CD4-positive, alpha-beta memory T cell (primary cell): ENCODE data around the gene LYRM1. TPM values are rescaled to one million over a fixed set of nuclear protein-coding genes. Genes with fewer than 3 reads are reported as not detected.

ENCODE experiments used
- CTCF ChIA-PET: fragments of 350-600 bp; sonication (Branson Sonifier 250); formaldehyde crosslinking; loops from one replicate; lab custom pipeline; 2021; ENCODE audit warnings: inconsistent platforms; ENCODE audit not compliant: partially characterized antibody; lab: Charles Lee
- POLR2A ChIA-PET: fragments of 350-600 bp; sonication (Branson Sonifier 250); formaldehyde crosslinking; loops from one replicate; lab custom pipeline; 2021; ENCODE audit not compliant: partially characterized antibody; lab: Charles Lee
- DNase-seq, 5 donors: peaks; one replicate each; pipeline versions ENCODE4 v3.0.0 to v3.0.0-alpha.2; 2020 to 2022; ENCODE audit warnings: mixed read lengths in 1 of 5
- H3K27ac ChIP-seq: one replicate; pipeline ENCODE4 v1.7.0; 2013; ENCODE audit warnings: low read depth, low read length
- H3K27me3 ChIP-seq: 2 replicates; pipeline ENCODE4 v1.7.0; 2013; ENCODE audit warnings: mild to moderate bottlenecking, low read length, moderate library complexity; ENCODE audit not compliant: insufficient read depth
- H3K36me3 ChIP-seq: 2 replicates; pipeline ENCODE4 v1.7.0; 2013; ENCODE audit warnings: mild to moderate bottlenecking, low read length, moderate library complexity; ENCODE audit not compliant: insufficient read depth
- H3K4me1 ChIP-seq: 2 replicates; pipeline ENCODE4 v1.7.0; 2013; ENCODE audit warnings: mild to moderate bottlenecking, low read length, moderate library complexity; ENCODE audit not compliant: insufficient read depth
- H3K4me3 ChIP-seq, 2 donors: one replicate each; pipeline ENCODE4 v1.7.0; 2013; ENCODE audit warnings: low read length in 2 of 2, mild to moderate bottlenecking in 1 of 2
- H3K9me3 ChIP-seq, 2 donors: one replicate each; pipeline ENCODE4 v1.7.0; 2013; ENCODE audit warnings: low read length in 2 of 2, control low read depth in 1 of 2; ENCODE audit not compliant: control insufficient read depth in 1 of 2
- H3K27ac Mint-ChIP-seq, 7 donors: one replicate each; pipeline ENCODE4 v1.8.0; 2020 to 2021; ENCODE audit warnings: mixed read lengths in 7 of 7, mild to moderate bottlenecking in 6 of 7, inconsistent platforms in 3 of 7, moderate library complexity in 3 of 7
- H3K27me3 Mint-ChIP-seq, 2 donors: one replicate each; pipeline ENCODE4 v1.8.0; 2020 to 2021; ENCODE audit warnings: mixed read lengths in 2 of 2
- H3K36me3 Mint-ChIP-seq, 2 donors: one replicate each; pipeline ENCODE4 v1.8.0; 2020 to 2021; ENCODE audit warnings: mixed read lengths in 2 of 2, inconsistent platforms in 1 of 2, mild to moderate bottlenecking in 1 of 2
- H3K4me1 Mint-ChIP-seq, 4 donors: one replicate each; pipeline ENCODE4 v1.8.0; 2020 to 2021; ENCODE audit warnings: mixed read lengths in 4 of 4, mild to moderate bottlenecking in 1 of 4
- H3K4me3 Mint-ChIP-seq, 8 donors: one replicate each; pipeline ENCODE4 v1.8.0; 2020 to 2021; ENCODE audit warnings: mixed read lengths in 8 of 8, mild to moderate bottlenecking in 7 of 8, moderate library complexity in 6 of 8, inconsistent platforms in 3 of 8
- H3K9me3 Mint-ChIP-seq, 8 donors: one replicate each; pipeline ENCODE4 v1.8.0; 2020 to 2021; ENCODE audit warnings: mixed read lengths in 8 of 8, mild to moderate bottlenecking in 5 of 8, inconsistent platforms in 3 of 8, moderate library complexity in 1 of 8
- intact Hi-C: fragments of 100-400 bp; cut with micrococcal nuclease; formaldehyde crosslinking; loops from one replicate; pipeline ENCODE4 v1.15.1; 2023
- polyA plus RNA-seq, 2 donors: library from polyadenylated mRNA; unstranded; fragments of 300-500 nt; fragmentation: Illumina TruSeq; gene quantifications; one replicate each; pipeline ENCODE4 v1.2.3, GENCODE V29; 2021
- total RNA-seq, 2 experiments: library from RNA; stranded (reverse); gene quantifications; one replicate each; pipeline ENCODE4 v1.2.3, GENCODE V29; 2021

The LYRM1 gene
- total and polyA plus RNA-seq, 4 experiments from 2014 or later: 25.8 to 54.3 (median 34.7) TPM

DNA sequence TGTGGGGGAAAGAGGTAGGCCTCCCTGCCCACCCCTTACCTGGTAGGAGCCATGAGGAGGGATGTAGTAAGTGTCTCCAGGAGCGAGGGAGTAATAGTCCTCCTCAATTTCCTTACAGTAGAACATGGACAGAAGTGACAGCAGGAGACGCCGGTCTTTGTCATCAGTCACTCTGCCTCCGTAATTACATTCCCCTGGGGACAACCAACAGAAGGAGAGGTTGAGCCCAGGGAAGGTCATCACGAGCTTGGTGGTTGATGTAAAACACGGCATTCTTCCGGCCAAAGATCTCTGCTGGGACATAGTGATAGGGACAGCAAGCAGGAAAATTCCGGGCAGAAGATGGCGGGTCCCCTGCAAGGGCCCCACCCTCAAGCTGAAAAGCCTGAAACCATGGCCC, 47.9 kb downstream of the LYRM1 start:
- Mint-ChIP-seq H3K9me3 (no peaks in the 10 kb centered on the region), H3K27ac (no peak overlapping the region), H3K36me3 (no peaks in the 10 kb centered on the region), H3K4me1 (peaks cover 0 to 9% (median 4%) of the 10 kb centered on the region in 4 donors), H3K4me3 (no peak overlapping the region), H3K27me3 (peaks cover 0 to 6% of the 10 kb centered on the region in 2 donors)
- H3K4me1 ChIP-seq: no peaks in the 10 kb centered on the region
- intact Hi-C loops: no loop called here
- no peak overlapping the region for H3K4me3 ChIP-seq
- H3K27ac ChIP-seq: no peak overlapping the region
- H3K36me3 ChIP-seq: no peaks in the 10 kb centered on the region
- ChIA-PET CTCF (no interaction called here), POLR2A (no interaction called here)
- no peak for DNase-seq
- H3K27me3 ChIP-seq: no peaks in the 10 kb centered on the region
- no peaks in the 10 kb centered on the region for H3K9me3 ChIP-seq

DNA sequence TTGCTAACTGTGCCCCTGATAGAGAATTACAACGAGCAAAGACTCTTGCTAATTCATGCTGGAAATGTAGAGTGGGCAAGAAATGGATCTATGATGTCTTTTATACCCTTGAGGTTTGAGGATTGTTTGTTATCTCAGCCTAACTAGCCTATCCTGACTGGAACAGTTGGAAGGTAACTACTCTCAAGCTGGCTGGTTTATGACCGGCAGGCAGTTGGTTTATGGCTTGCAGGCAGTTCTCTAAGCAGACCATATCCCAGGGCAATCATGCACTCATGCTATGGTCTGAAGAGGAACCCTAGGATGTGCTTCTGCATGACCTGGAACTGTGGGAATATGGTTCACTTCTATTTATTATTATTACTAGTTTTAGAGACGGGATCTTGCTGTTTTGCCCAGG, 49.1 kb downstream of the LYRM1 start:
- Histone ChIP-seq H3K27me3 (no peaks in the 10 kb centered on the region), H3K27ac (no peak overlapping the region), H3K9me3 (no peaks in the 10 kb centered on the region), H3K4me1 (no peaks in the 10 kb centered on the region), H3K36me3 (no peaks in the 10 kb centered on the region), H3K4me3 (no peak overlapping the region)
- Mint-ChIP-seq H3K27ac (no peak overlapping the region), H3K27me3 (peaks cover 0 to 7% of the 10 kb centered on the region in 2 donors), H3K36me3 (no peaks in the 10 kb centered on the region), H3K4me3 (no peak overlapping the region), H3K9me3 (no peaks in the 10 kb centered on the region), H3K4me1 (peaks cover 0 to 6% (median 3%) of the 10 kb centered on the region in 4 donors)
- CTCF ChIA-PET: no interaction called here
- DNase-seq: no peak
- POLR2A ChIA-PET: no interaction called here
- intact Hi-C loops: no loop called here

DNA sequence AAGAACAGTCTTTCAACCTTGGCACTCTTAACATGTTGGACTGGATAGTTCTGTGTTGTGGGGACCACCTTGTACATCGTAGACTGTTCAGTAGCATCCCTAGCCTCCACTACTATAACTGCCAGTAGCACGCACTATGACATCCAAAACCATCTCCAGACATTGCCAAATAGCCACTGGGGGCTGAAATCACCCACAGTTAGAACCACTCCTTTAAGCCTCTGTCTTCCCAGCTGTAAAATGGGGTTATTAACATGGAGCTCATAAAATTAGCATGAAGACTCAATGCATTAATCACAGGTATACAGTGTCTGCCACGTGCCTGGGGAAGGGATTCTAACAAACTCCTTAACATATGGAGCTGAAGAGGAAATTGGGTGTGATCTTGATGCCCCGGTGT, 49.7 kb downstream of the LYRM1 start:
- Mint-ChIP-seq H3K4me1 (no peaks in the 10 kb centered on the region), H3K9me3 (no peaks in the 10 kb centered on the region), H3K36me3 (no peaks in the 10 kb centered on the region), H3K27me3 (peaks cover 0 to 7% of the 10 kb centered on the region in 2 donors), H3K4me3 (no peak overlapping the region), H3K27ac (no peak overlapping the region)
- Histone ChIP-seq H3K36me3 (no peaks in the 10 kb centered on the region), H3K9me3 (no peaks in the 10 kb centered on the region), H3K4me1 (no peaks in the 10 kb centered on the region), H3K4me3 (no peak overlapping the region), H3K27me3 (no peaks in the 10 kb centered on the region), H3K27ac (no peak overlapping the region)
- POLR2A ChIA-PET: no interaction called here
- no peak for DNase-seq
- intact Hi-C loops: no loop called here
- CTCF ChIA-PET: no interaction called here

DNA sequence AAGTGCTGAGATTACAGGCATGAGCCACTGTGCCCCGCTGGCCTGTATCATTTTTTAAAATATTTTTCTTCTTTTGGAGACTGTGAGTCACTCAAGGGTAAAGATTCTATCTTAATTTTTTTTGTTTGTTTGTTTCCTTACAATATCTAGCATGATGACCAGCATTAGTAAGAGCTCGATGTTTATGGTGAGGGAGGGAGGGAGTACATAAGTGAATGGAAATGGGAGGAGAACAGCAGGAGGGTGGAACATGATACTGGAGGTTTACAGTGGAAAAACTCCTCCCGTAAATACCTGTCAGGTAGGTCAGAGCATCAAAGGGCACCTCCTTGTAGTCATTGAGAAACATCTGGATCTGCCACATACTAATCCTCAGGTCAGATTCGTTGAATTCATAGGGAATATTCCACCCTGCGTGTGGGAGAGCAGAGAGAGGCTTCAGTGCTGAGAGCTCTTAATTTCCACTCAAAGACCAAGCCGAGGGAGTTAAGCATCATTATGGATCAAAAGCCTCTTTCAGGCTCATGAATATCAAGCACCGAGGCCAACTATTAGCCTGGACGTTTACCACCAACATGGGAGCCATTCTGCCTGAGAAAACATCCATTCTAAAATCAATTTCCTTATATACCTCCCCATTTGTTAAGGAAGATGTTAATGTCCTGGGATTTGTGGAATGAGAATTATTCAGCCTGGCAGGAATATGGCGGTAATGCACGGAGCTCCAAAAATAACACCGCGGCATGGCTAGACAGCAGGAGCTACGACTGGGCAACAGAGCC, 51.8 kb downstream of the LYRM1 start:
- H3K27me3 ChIP-seq: no peaks in the 10 kb centered on the region
- no peak overlapping the region for H3K4me3 ChIP-seq
- H3K36me3 Mint-ChIP-seq: no peaks in the 10 kb centered on the region
- no peaks in the 10 kb centered on the region for H3K9me3 Mint-ChIP-seq
- H3K27ac Mint-ChIP-seq: no peak overlapping the region
- ChIA-PET POLR2A (no interaction called here), CTCF (no interaction called here)
- H3K27me3 Mint-ChIP-seq: peaks cover 2 to 8% of the 10 kb centered on the region in 2 donors
- H3K4me3 Mint-ChIP-seq: no peak overlapping the region
- DNase-seq: no peak
- no peak overlapping the region for H3K27ac ChIP-seq
- intact Hi-C loops: no loop called here
- H3K4me1 ChIP-seq: no peaks in the 10 kb centered on the region
- no peaks in the 10 kb centered on the region for H3K36me3 ChIP-seq
- no peaks in the 10 kb centered on the region for H3K4me1 Mint-ChIP-seq
- no peaks in the 10 kb centered on the region for H3K9me3 ChIP-seq

DNA sequence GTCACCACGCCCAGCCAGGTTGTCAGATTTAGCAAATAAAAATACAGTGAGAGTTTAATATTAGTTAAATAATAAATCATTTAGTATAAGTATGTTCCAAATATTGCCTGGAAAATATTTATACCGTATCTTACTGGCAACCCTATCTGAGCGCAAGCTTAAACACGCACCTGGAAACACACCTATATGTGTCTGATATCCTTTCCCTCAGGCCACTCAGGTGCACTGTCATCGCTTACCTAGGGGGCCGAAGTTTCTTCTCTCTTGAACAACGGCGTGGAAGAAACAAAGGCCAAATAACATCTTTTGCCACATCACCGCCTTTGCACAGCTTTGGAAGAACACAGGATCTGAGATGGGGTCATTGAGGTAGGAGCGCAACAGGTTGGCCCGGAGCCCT, 54.0 kb downstream of the LYRM1 start:
- DNase-seq: no peak
- Histone ChIP-seq H3K4me1 (no peaks in the 10 kb centered on the region), H3K9me3 (no peaks in the 10 kb centered on the region), H3K27me3 (no peaks in the 10 kb centered on the region), H3K36me3 (no peaks in the 10 kb centered on the region), H3K27ac (no peak overlapping the region), H3K4me3 (no peak overlapping the region)
- ChIA-PET CTCF (no interaction called here), POLR2A (no interaction called here)
- Mint-ChIP-seq H3K4me1 (no peaks in the 10 kb centered on the region), H3K9me3 (no peaks in the 10 kb centered on the region), H3K27ac (no peak overlapping the region), H3K27me3 (peaks cover 2 to 7% of the 10 kb centered on the region in 2 donors), H3K4me3 (no peak overlapping the region), H3K36me3 (no peaks in the 10 kb centered on the region)
- intact Hi-C loops: no loop called here

DNA sequence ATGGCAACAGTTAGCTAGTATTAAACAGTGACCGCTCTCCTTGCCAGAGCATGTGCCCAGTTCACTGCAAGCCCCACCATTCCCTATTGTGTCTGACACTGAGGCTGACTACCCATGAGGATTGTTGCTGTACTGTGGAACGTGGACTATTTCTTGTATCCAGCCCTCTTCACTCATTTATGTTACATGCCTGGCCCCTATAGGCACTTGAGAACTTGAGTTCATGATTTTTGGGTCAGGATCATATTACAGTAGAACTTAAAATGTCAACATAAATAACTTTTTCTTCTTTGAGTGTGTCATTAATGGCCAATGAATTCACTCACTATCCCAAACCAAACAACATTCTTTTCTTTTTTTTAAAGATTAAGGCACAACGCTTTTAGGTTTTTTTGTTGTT, 55.7 kb downstream of the LYRM1 start:
- Histone ChIP-seq H3K27me3 (no peaks in the 10 kb centered on the region), H3K9me3 (no peaks in the 10 kb centered on the region), H3K36me3 (no peaks in the 10 kb centered on the region), H3K4me1 (no peaks in the 10 kb centered on the region), H3K27ac (no peak overlapping the region), H3K4me3 (no peak overlapping the region)
- intact Hi-C loops: no loop called here
- H3K9me3 Mint-ChIP-seq: no peaks in the 10 kb centered on the region
- POLR2A ChIA-PET: no interaction called here
- no peak overlapping the region for H3K27ac Mint-ChIP-seq
- no peaks in the 10 kb centered on the region for H3K4me1 Mint-ChIP-seq
- no peaks in the 10 kb centered on the region for H3K36me3 Mint-ChIP-seq
- H3K27me3 Mint-ChIP-seq: peaks cover 2 to 3% of the 10 kb centered on the region in 2 donors
- no peak overlapping the region for H3K4me3 Mint-ChIP-seq
- CTCF ChIA-PET: no interaction called here
- no peak for DNase-seq

DNA sequence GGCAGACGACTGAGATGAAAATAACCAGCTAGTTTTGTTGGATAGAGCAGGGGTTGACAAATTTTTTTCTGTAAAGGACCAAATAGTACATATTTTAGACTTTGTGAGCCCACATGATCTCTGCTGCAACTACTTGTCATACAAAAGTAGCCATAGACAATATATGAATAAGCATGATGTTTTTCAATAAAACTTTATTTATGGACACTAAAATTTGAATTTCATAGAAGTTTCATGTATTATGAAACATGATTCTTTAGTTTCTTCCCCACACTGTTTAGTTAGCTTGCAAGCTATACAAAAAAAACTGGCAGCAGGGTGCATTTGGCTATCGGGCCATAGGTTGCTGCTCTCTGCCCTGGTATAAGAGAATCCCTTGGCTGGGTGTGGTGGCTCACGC, 56.6 kb downstream of the LYRM1 start:
- Histone ChIP-seq H3K27ac (no peak overlapping the region), H3K9me3 (no peaks in the 10 kb centered on the region), H3K4me1 (no peaks in the 10 kb centered on the region), H3K36me3 (no peaks in the 10 kb centered on the region), H3K27me3 (no peaks in the 10 kb centered on the region), H3K4me3 (no peak overlapping the region)
- ChIA-PET POLR2A (no interaction called here), CTCF (no interaction called here)
- no peaks in the 10 kb centered on the region for H3K9me3 Mint-ChIP-seq
- no peaks in the 10 kb centered on the region for H3K36me3 Mint-ChIP-seq
- no peaks in the 10 kb centered on the region for H3K4me1 Mint-ChIP-seq
- no peak for DNase-seq
- peaks cover 2 to 3% of the 10 kb centered on the region in 2 donors for H3K27me3 Mint-ChIP-seq
- no peak overlapping the region for H3K27ac Mint-ChIP-seq
- H3K4me3 Mint-ChIP-seq: no peak overlapping the region
- intact Hi-C loops: no loop called here
